ENCODE results near the gene TFDP2.
A peak's percentile ranks its signal among the peaks of the same experiment; 100 is the strongest.
"Not testable (repeated sequence)": the region's sequence is repeated elsewhere in the genome, so short reads cannot be mapped to it uniquely, and the experiment has no call there.

Gene TFDP2

GRCh38 chr3:141925677-141926076 is 223.7 kb downstream of the TFDP2 start:
- not testable (repeated sequence) for DNase-seq (ENCODE audit: low read depth)

DNA sequence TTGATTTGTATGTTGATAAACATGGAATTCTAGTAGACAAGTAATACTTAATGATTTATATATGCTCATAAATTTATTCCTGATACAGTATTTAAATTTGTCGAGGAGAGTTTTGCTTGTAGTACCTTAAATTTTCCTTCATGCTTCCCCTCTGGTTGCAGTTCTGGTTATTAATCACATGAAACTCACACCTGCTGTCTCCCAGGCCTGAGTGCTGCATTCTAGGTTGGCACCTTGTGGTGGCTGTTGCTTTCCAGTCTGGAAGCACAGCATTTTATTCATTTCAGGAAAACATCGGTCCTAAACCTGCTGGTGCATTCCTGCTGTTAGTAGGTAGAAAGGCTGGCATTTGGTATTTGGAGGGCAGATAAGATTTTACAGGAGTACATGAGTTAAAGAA is 228.0 kb downstream of the TFDP2 start:
- no peak for DNase-seq (ENCODE audit: low read depth)

GRCh38 chr3:141920701-141921100 is 228.6 kb downstream of the TFDP2 start:
- DNase-seq (ENCODE audit: low read depth) = no peak

- DNase-seq (ENCODE audit: low read depth) = no peak
Observed at GRCh38 chr3:141915766-141916165, 233.6 kb downstream of the TFDP2 start.

- DNase-seq (ENCODE audit: low read depth) = no peak
Observed at GRCh38 chr3:141915016-141915415, 234.3 kb downstream of the TFDP2 start.

- DNase-seq (ENCODE audit: low read depth) = no peak
Observed at GRCh38 chr3:141914311-141914710, 235.0 kb downstream of the TFDP2 start.

GRCh38 chr3:141913150-141913811 is 236.1 kb downstream of the TFDP2 start:
- DNase-seq (ENCODE audit: low read depth) = peak; percentile 16

GRCh38 chr3:141909986-141910385 is 239.4 kb downstream of the TFDP2 start:
- DNase-seq (ENCODE audit: low read depth) = not testable (repeated sequence)

DNA sequence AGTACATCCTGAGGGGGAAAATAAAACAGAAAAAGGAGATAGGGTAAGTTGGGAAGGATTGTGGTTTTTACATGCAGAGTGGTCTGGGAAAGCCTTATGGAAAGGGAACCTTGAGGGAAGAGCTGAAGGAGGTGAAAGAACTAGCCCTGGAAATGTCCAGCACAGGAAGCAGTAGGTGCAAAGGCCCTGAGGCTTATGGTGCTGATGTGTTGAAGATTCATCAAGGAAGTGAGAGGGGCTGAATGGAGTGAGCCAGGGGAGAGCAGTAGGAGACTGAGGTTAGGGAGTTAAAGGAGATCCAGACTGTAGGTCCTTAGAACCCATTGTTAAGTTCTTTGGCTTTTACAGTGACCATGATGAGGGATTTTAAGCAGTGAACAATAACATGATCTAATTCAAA is 239.9 kb downstream of the TFDP2 start:
- DNase-seq (ENCODE audit: low read depth) = no peak

GRCh38 chr3:141905129-141905528 is 244.2 kb downstream of the TFDP2 start:
- no peak for DNase-seq (ENCODE audit: low read depth)

- no peak for DNase-seq (ENCODE audit: low read depth)
Observed at GRCh38 chr3:141904203-141904602, 245.1 kb downstream of the TFDP2 start.

GRCh38 chr3:141901914-141902313 is 247.4 kb downstream of the TFDP2 start:
- DNase-seq (ENCODE audit: low read depth) = no peak

GRCh38 chr3:141900343-141900742 is 249.0 kb downstream of the TFDP2 start:
- no peak for DNase-seq (ENCODE audit: low read depth)

GRCh38 chr3:141898908-141899307 is 250.4 kb downstream of the TFDP2 start:
- DNase-seq (ENCODE audit: low read depth) = no peak

DNA sequence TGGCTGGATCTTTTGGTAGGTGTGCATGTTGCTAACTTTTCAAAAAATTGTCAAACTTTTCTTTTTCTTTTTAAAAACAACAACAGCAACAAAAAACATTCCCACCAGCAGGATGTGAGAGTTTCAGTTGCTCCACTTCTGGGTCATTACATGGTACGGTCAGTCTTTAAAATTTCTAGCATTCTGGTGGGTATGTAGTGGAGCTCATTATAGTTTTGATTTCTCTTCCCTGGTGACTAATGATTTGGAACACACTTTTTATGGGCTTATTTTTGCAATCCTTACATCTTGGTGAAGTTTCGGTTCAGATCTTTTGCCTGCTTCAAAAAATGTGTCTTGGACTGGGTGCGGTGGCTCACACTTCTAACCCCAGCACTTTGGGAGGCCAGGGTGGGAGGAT is 253.6 kb downstream of the TFDP2 start:
- no peak for DNase-seq (ENCODE audit: low read depth)

GRCh38 chr3:141894524-141895176 is 254.7 kb downstream of the TFDP2 start:
- peak; percentile 64 for DNase-seq (ENCODE audit: low read depth)

All from HS-5 (cell line).